Stimulated activated memory B cell treated with anti-CD40 and anti-IgM and Interleukin-4, amounts not matched to agents 10 μg/mL and 1 μg/mL and 100 μg/mL, for 72 hours (primary cell): ENCODE data around the gene GMDS.
"Not testable (repeated sequence)": the region's sequence is repeated elsewhere in the genome, so short reads cannot be mapped to it uniquely, and the experiment has no call there.

Experiments
- ATAC-seq: fragments of 150-1000 bp; cut with Tn5 transposase; 2 replicates; pipeline ENCODE4 v1.10.0; 2021
- H3K27ac Mint-ChIP-seq: one replicate; pipeline ENCODE4 v1.8.0; 2022; ENCODE audit warnings: mild to moderate bottlenecking, mixed read lengths
- H3K27me3 Mint-ChIP-seq: one replicate; pipeline ENCODE4 v1.8.0; 2022; ENCODE audit warnings: mixed read lengths
- H3K36me3 Mint-ChIP-seq: one replicate; pipeline ENCODE4 v1.8.0; 2022; ENCODE audit warnings: mixed read lengths
- H3K4me1 Mint-ChIP-seq: one replicate; pipeline ENCODE4 v1.8.0; 2022; ENCODE audit warnings: mixed read lengths
- H3K4me3 Mint-ChIP-seq: one replicate; pipeline ENCODE4 v1.8.0; 2022; ENCODE audit warnings: mild to moderate bottlenecking, moderate library complexity, mixed read lengths
- H3K9me3 Mint-ChIP-seq: one replicate; pipeline ENCODE4 v1.8.0; 2022; ENCODE audit warnings: mixed read lengths

Gene GMDS

GRCh38 chr6:1698527-1698926 lies 546.9 kb downstream of the GMDS start:
- H3K4me3 Mint-ChIP-seq, result no peak overlapping the region
- H3K9me3 Mint-ChIP-seq, result no peaks in the 10 kb centered on the region
- H3K27ac Mint-ChIP-seq, result no peak overlapping the region
- H3K4me1 Mint-ChIP-seq, result no peaks in the 10 kb centered on the region
- no peak for ATAC-seq
- H3K27me3 Mint-ChIP-seq, result no peaks in the 10 kb centered on the region
- H3K36me3 Mint-ChIP-seq, result peaks cover 13% of the 10 kb centered on the region

- ATAC-seq, result no peak
- Mint-ChIP-seq H3K4me1 (no peaks in the 10 kb centered on the region), H3K9me3 (peaks cover 5% of the 10 kb centered on the region), H3K36me3 (peaks cover 19% of the 10 kb centered on the region), H3K4me3 (no peak overlapping the region), H3K27ac (no peak overlapping the region), H3K27me3 (no peaks in the 10 kb centered on the region)
These were observed 547.6 kb downstream of the GMDS start for GRCh38 chr6:1697688-1698351.

- ATAC-seq, result no peak
- peaks cover 10% of the 10 kb centered on the region for H3K9me3 Mint-ChIP-seq
- H3K36me3 Mint-ChIP-seq, result peaks cover 25% of the 10 kb centered on the region
- no peak overlapping the region for H3K4me3 Mint-ChIP-seq
- no peaks in the 10 kb centered on the region for H3K4me1 Mint-ChIP-seq
- H3K27ac Mint-ChIP-seq, result no peak overlapping the region
- no peaks in the 10 kb centered on the region for H3K27me3 Mint-ChIP-seq
These were observed 548.9 kb downstream of the GMDS start for GRCh38 chr6:1696463-1696850.

- no peak overlapping the region for H3K27ac Mint-ChIP-seq
- H3K36me3 Mint-ChIP-seq, result peaks cover 25% of the 10 kb centered on the region
- no peaks in the 10 kb centered on the region for H3K4me1 Mint-ChIP-seq
These were observed 549.6 kb downstream of the GMDS start for GRCh38 chr6:1695546-1696462.

GRCh38 chr6:1691828-1692227 lies 553.6 kb downstream of the GMDS start:
- peaks cover 10% of the 10 kb centered on the region for H3K9me3 Mint-ChIP-seq
- not testable (repeated sequence) for ATAC-seq, H3K27ac Mint-ChIP-seq, H3K27me3 Mint-ChIP-seq, H3K4me1 Mint-ChIP-seq, H3K4me3 Mint-ChIP-seq
- peaks cover 39% of the 10 kb centered on the region for H3K36me3 Mint-ChIP-seq

More at GRCh38 chr6:1695546-1696462, 549.6 kb downstream of the GMDS start:
- Mint-ChIP-seq H3K27me3 (no peaks in the 10 kb centered on the region), H3K9me3 (peaks cover 10% of the 10 kb centered on the region), H3K4me3 (no peak overlapping the region)
- no peak for ATAC-seq

GRCh38 chr6:1690656-1691055 lies 554.7 kb downstream of the GMDS start:
- H3K27ac Mint-ChIP-seq, H3K27me3 Mint-ChIP-seq, H3K4me3 Mint-ChIP-seq, H3K4me1 Mint-ChIP-seq, ATAC-seq: not testable (repeated sequence)
- peaks cover 10% of the 10 kb centered on the region for H3K9me3 Mint-ChIP-seq
- H3K36me3 Mint-ChIP-seq, result peaks cover 31% of the 10 kb centered on the region

- Mint-ChIP-seq H3K4me1 (no peaks in the 10 kb centered on the region), H3K9me3 (peaks cover 10% of the 10 kb centered on the region), H3K36me3 (peaks cover 31% of the 10 kb centered on the region), H3K4me3 (no peak overlapping the region), H3K27ac (no peak overlapping the region), H3K27me3 (no peaks in the 10 kb centered on the region)
- ATAC-seq, result no peak
These were observed 556.3 kb downstream of the GMDS start for GRCh38 chr6:1689141-1689540.

GRCh38 chr6:1688396-1688795 lies 557.0 kb downstream of the GMDS start:
- Mint-ChIP-seq H3K36me3 (peaks cover 30% of the 10 kb centered on the region), H3K4me1 (no peaks in the 10 kb centered on the region)
- ATAC-seq, result no peak

GRCh38 chr6:1687402-1687801 lies 558.0 kb downstream of the GMDS start:
- H3K36me3 Mint-ChIP-seq, result peaks cover 20% of the 10 kb centered on the region
- H3K4me1 Mint-ChIP-seq, result no peaks in the 10 kb centered on the region
- H3K9me3 Mint-ChIP-seq, result peaks cover under 1% of the 10 kb centered on the region
- no peaks in the 10 kb centered on the region for H3K27me3 Mint-ChIP-seq
- H3K27ac Mint-ChIP-seq, result no peak overlapping the region
- H3K4me3 Mint-ChIP-seq, result no peak overlapping the region
- no peak for ATAC-seq

More at GRCh38 chr6:1688396-1688795, 557.0 kb downstream of the GMDS start:
- Mint-ChIP-seq H3K4me3 (no peak overlapping the region), H3K27me3 (no peaks in the 10 kb centered on the region), H3K27ac (no peak overlapping the region), H3K9me3 (peaks cover 10% of the 10 kb centered on the region)

- Mint-ChIP-seq H3K9me3 (no peaks in the 10 kb centered on the region), H3K27ac (no peak overlapping the region), H3K36me3 (peaks cover 18% of the 10 kb centered on the region), H3K4me3 (no peak overlapping the region), H3K4me1 (no peaks in the 10 kb centered on the region), H3K27me3 (no peaks in the 10 kb centered on the region)
- ATAC-seq, result no peak
These were observed 559.0 kb downstream of the GMDS start for GRCh38 chr6:1686117-1687098.

GRCh38 chr6:1679688-1680068 lies 565.7 kb downstream of the GMDS start:
- ATAC-seq, result no peak
- Mint-ChIP-seq H3K36me3 (peaks cover 5% of the 10 kb centered on the region), H3K4me1 (no peaks in the 10 kb centered on the region), H3K27me3 (no peaks in the 10 kb centered on the region), H3K9me3 (no peaks in the 10 kb centered on the region), H3K4me3 (no peak overlapping the region), H3K27ac (no peak overlapping the region)

- ATAC-seq, result no peak
- Mint-ChIP-seq H3K27me3 (no peaks in the 10 kb centered on the region), H3K9me3 (no peaks in the 10 kb centered on the region), H3K27ac (no peak overlapping the region), H3K4me3 (no peak overlapping the region), H3K4me1 (no peaks in the 10 kb centered on the region), H3K36me3 (peaks cover 5% of the 10 kb centered on the region)
These were observed 566.2 kb downstream of the GMDS start for GRCh38 chr6:1679031-1679687.

- Mint-ChIP-seq H3K9me3 (no peaks in the 10 kb centered on the region), H3K4me3 (no peak overlapping the region), H3K36me3 (peaks cover 11% of the 10 kb centered on the region), H3K4me1 (no peaks in the 10 kb centered on the region), H3K27ac (no peak overlapping the region), H3K27me3 (no peaks in the 10 kb centered on the region)
- no peak for ATAC-seq
These were observed 567.2 kb downstream of the GMDS start for GRCh38 chr6:1678201-1678600.

- Mint-ChIP-seq H3K4me1 (peaks cover 7% of the 10 kb centered on the region), H3K27me3 (no peaks in the 10 kb centered on the region), H3K4me3 (no peak overlapping the region), H3K36me3 (peaks cover 6% of the 10 kb centered on the region), H3K9me3 (no peaks in the 10 kb centered on the region), H3K27ac (no peak overlapping the region)
- ATAC-seq, result no peak
These were observed 573.0 kb downstream of the GMDS start for GRCh38 chr6:1672379-1672778.
